ENCODE results near the gene GPR157. TPM values are rescaled to one million over a fixed set of nuclear protein-coding genes. Genes with fewer than 3 reads are reported as not detected.
"Not testable (repeated sequence)": the region's sequence is repeated elsewhere in the genome, so short reads cannot be mapped to it uniquely, and the experiment has no call there.

Gene GPR157
- total RNA-seq, 1 experiment from 2014 or later, result 4.7 TPM

DNA sequence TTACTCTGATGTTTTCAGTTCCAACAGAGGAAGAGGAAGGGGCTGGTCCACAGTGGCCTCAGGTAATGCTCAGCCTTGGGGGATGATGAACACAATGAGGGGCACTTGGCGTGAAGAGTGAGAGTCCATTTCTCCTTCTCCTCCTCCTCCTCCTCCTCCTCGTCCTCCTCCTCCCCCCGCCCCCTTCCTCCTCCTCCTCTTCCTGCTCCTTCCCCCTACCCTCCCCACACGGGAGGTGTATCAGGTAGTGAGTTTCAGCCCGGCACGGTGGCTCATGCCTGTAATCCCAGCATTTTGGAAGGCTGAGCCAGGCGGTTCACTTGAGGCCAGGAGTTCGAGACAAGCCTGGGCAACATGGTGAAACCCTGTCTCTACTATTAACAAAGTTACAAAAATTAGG, 17.3 kb upstream of the GPR157 start:
- DNase-seq (ENCODE audit: low read depth), result no peak

GRCh38 chr1:9145714-9146113, 16.8 kb upstream of the GPR157 start:
- DNase-seq (ENCODE audit: low read depth), result no peak

DNA sequence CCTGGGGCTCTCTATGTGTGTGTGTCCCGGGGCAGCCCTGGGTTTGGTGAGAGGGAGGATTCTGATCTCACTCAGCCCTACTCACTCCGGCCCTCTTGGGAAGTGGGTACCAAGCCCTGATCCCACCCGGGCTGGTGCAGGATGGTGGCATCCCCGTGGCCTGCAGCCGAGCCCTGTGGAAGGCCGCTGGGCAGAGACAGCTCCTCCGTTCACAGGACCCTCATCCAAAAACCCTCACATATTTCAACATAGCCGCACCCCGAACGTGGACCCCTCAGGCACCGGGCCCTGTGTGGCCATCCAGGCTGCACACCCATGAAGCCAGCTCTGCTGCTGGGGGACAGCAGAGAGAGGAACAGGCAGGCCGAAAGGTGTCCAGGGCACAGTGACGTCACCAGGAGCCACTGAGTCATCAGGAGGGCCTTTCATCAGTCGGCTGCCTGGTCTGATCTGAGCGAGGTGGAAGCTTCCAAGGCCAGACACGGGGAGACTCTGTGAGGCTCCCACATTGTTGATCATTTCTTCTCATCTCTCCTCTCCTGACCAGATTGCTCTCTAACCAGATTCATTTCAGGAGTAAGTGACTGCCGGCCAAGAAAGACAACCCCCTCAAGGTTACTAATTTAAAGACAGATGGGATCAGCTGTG, 16.2 kb upstream of the GPR157 start:
- peak; percentile 82 for DNase-seq (ENCODE audit: low read depth)

DNA sequence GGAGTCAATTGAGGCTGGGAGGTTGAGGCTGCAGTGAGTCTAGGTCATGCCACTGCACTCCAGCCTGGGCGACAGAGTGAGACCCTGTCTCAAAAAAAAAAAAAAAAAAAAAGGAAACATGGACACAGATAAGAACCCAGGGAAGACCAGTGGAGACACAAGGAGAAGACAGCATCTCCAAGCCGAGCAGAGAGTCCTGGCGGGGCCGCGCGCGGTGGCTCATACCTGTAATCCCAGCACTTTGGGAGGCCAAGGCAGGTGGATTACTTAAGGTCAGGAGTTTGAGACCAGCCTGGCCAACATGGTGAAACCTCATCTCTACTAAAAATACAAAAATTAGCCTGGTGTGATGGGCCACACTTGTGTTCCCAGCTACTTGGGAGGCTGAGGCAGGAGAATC, 15.6 kb upstream of the GPR157 start:
- not testable (repeated sequence) for DNase-seq (ENCODE audit: low read depth)

DNA sequence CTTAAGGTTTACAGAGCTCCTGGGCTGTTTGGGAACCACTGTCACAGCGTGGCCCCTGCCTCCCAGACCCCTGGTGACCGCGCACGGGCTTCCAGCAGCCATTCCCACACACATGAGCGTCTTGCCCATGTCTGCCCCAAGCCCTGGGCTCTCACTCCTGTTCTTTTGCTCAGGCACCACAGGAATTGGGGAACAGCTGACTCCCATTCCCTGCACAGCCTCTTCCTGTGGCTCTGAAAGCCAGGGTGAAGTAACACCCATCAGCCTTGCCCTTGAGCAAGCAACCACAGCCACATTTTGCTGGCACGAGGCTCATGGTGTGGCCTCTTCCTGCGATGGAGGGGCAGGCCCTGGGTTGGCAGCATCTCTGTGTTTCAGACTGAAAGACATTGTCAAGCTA, 14.3 kb upstream of the GPR157 start:
- peak; percentile 93 for DNase-seq (ENCODE audit: low read depth)

DNA sequence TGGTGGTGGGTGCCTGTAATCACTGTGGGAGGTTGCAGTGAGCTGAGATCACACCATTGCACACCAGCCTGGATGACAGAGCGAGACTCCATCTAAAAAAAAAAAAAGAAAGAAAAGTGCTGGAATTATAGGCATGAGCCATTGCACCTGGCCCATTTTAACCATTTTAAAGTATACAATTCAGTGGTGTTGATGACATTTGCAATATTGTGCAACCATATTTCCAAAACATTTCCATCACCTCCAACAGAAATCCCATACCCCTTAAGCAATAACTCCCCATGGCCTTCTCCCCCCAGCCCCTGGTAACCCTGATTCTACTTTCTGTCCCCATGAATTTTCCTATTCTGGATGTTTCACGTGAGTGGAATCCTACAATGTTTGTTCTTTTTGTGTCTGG, 11.0 kb upstream of the GPR157 start:
- no peak for DNase-seq (ENCODE audit: low read depth)

GRCh38 chr1:9136932-9137331, 8.0 kb upstream of the GPR157 start:
- DNase-seq (ENCODE audit: low read depth), result no peak

DNA sequence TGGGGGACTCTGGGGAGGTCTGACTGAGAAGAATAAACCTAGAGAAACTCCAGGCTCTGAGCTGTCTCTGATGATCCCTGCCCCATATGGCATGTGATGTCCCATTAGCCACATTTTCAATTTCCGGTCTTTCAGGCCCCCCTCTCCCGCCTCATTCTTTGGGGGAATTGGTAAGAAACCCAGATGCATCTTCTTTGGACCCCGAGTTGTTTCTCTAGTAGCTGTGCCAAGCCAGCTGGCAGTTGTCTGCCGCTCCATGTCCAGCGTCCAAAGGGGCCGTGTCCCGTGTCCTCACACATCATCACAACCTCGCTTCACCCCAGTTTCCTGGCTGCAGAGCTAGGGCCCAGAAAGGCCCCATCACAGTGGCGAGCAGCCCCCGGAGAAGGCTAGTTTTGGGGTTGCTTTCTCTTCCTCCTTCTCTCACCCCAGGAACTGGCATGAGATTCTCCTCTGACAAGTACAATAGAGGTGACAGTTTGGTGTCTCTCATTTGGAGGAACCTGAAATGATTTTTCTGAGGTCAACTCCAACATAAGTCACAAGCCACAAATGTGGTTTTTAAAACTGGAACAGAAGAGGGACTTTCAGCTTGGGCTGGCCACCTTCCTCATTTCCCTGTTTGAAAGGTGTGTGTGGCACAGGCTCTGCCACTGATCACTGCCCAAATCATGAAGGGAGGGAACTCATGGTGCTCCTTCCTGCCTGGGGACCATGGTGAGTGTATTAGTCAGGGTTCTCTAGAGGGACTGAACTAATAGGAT, 6.4 kb upstream of the GPR157 start:
- no peak for DNase-seq (ENCODE audit: low read depth)

DNA sequence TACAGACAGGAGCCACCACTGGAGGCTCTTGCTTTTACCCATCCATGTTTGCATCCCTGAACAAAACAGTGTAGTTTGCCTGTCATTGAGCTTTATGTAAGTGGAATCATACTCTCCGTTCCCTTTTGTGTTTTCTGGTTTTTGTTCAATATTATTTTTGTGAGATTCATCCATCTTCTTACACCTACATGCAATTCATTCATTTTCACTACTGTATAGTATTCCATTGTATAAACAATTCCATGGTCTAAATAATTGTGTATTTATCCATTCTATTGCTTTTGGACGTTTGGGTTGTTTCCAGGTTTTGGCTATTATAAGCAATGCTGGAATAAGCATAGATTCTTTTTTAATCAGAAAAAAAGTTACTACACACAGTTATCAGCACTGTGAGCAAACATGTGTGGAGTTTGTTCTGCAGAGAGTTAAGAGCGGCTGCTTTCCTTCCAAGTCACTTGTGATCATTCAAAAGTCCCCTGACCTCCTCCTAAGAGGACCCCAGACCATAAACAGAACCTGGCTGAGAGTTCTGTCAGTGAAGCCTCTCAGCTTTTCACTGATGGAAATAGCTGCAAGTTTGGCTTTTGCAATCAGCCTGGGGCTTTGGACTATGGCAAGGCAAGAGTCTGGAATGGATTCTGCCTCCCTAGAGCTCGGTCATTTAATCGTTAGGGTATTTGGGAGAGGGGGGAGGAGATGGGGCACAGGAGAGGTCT, 5.1 kb upstream of the GPR157 start:
- no peak for DNase-seq (ENCODE audit: low read depth)

GRCh38 chr1:9129266-9130041, 552 bp upstream of the GPR157 start:
- peak; percentile 62 for DNase-seq (ENCODE audit: low read depth)

DNA sequence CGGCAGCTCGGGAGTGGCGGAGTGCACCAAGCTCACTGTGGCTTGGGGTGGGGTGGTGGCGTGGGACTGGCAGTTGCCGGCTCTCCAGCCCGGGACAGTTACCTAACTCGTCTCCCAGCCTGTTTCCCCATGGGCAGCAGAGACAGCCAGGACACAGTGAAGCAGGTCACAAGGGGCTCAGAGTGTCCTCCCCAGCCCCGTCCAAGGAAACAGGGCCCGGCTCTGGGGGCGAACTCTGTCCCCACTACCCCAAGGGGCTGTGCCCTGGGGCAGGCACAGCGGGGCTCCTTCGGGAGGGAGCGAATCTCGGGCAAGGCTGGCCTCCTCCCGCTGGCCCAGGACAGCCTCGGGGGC, 759 bp downstream of the GPR157 start:
- DNase-seq (ENCODE audit: low read depth), result no peak

- no peak for DNase-seq (ENCODE audit: low read depth)
These were observed 1.3 kb downstream of the GPR157 start for GRCh38 chr1:9127395-9128165.

GRCh38 chr1:9126511-9126910, 2.4 kb downstream of the GPR157 start:
- DNase-seq (ENCODE audit: low read depth), result no peak

DNA sequence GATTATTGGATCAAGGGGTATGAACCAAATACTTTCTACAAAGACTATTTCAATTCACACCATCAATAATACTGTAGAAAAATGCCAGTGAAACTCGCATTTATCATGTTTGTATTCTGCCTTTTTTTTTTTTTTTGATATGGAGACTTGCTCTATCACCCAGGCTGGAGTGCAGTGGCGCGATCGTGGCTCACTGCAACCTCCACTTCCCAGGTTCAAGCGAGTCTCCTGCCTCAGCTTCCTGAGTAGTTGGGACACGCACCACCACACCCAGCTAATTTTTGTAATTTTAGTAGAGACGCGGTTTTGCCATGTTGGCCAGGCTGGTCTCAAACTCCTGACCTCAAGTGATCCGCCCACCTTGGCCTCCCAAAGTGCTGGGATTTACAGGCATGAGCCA, 3.1 kb downstream of the GPR157 start:
- DNase-seq (ENCODE audit: low read depth), result not testable (repeated sequence)

- no peak for DNase-seq (ENCODE audit: low read depth)
These were observed 3.6 kb downstream of the GPR157 start for GRCh38 chr1:9125325-9125724.

GRCh38 chr1:9124389-9124788, 4.5 kb downstream of the GPR157 start:
- not testable (repeated sequence) for DNase-seq (ENCODE audit: low read depth)

DNA sequence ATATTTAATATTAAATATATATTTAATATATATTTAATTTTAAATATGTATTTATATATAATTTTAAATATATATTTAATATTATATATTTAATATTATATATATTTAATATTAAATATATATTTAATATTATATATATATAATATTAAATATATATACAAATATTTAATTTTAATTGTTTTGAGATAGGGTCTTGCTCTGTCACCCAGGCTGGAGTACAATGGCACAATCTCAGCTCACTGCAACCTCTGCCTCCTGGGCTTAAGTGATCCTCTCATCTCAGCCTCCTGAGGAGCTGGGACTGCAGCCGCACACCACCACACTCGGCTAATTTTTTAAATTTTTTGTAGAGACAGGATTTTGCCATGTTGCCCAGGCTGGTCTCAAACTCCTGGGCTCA, 5.2 kb downstream of the GPR157 start:
- not testable (repeated sequence) for DNase-seq (ENCODE audit: low read depth)

- DNase-seq (ENCODE audit: low read depth), result no peak
These were observed 7.1 kb downstream of the GPR157 start for GRCh38 chr1:9121496-9122409.

- DNase-seq (ENCODE audit: low read depth), result no peak
These were observed 8.5 kb downstream of the GPR157 start for GRCh38 chr1:9120312-9120958.

- no peak for DNase-seq (ENCODE audit: low read depth)
These were observed 9.2 kb downstream of the GPR157 start for GRCh38 chr1:9119745-9120144.
